Measurements from ENCODE around the gene CSN2. TPM values are rescaled to one million over a fixed set of nuclear protein-coding genes. Genes with fewer than 3 reads are reported as not detected.

Gene CSN2
- total and polyA plus RNA-seq, 2 of the 4 experiments (the other 2 are of a cell fraction): not detected

DNA sequence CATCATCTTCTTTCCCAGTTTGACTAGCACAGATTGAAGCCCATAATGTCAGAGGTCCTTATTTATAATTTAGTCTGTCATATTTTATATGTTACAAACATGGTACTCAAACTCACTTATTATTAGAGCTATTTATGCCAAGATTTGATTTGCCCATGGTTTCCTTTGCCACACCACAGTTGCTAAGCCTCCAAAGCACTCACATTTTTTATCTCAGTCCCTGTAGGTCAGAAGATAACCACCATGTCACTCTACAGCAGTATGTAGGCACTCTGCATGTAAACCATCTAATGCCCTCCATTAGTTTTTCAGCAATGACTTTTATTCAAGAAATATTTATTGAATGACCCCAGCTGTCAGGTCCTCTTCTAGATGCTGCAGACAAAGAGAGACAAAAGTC lies 37.0 kb upstream of the CSN2 start:
- no TSS peak for BruUV-seq (replicated peaks)
- Histone ChIP-seq H3K36me3 (ENCODE audit: control insufficient read depth, insufficient read depth, low read length) (no peaks in the 10 kb centered on the region), H2AK5ac (ENCODE audit: low read depth, low read length) (no peak overlapping the region), H3K9me3 (ENCODE audit: control insufficient read depth, insufficient read depth, low read length) (no peaks in the 10 kb centered on the region), H2BK15ac (ENCODE audit: low read depth, low read length) (no peak overlapping the region), H3K9me1 (ENCODE audit: insufficient read depth, low read length) (no peaks in the 10 kb centered on the region), H4K5ac (ENCODE audit: low read depth, low read length) (no peak overlapping the region), H2BK20ac (ENCODE audit: low read depth, low read length) (no peak overlapping the region), H3K23ac (ENCODE audit: low read depth, low read length) (no peak overlapping the region), H4K8ac (ENCODE audit: low read depth in 2 of 2, low read length in 2 of 2) (no peak overlapping the region), H3K18ac (ENCODE audit: low read depth, low read length) (no peak overlapping the region), H3K9ac (ENCODE audit: low read depth, low read length) (no peak overlapping the region), H2BK120ac (ENCODE audit: low read depth, low read length) (no peak overlapping the region), H2BK5ac (ENCODE audit: low read depth, low read length, poor library complexity, severe bottlenecking) (no peak overlapping the region), H4K91ac (ENCODE audit: insufficient read depth, low read depth, low read length) (no peak overlapping the region), H4K20me1 (ENCODE audit: insufficient read depth, low read length) (no peaks in the 10 kb centered on the region), H3K4me2 (ENCODE audit: low read depth, low read length) (no peak overlapping the region), H3K4me1 (ENCODE audit: control insufficient read depth, insufficient read depth, low read length) (no peaks in the 10 kb centered on the region), H3K79me1 (ENCODE audit: low read depth in 1 of 2, low read length in 2 of 2) (no peaks in the 10 kb centered on the region), H3K27me3 (ENCODE audit: control insufficient read depth, insufficient read depth, low read length) (no peaks in the 10 kb centered on the region), H3K14ac (replicated peaks; ENCODE audit: low read depth, low read length) (no peak overlapping the region), H3K56ac (ENCODE audit: extremely low read depth, insufficient read depth, low read length) (no peak overlapping the region), H2AFZ (replicated peaks; ENCODE audit: low read length, poor library complexity) (no peak overlapping the region), H3K4me3 (ENCODE audit: insufficient read depth, low read depth, low read length) (no peak overlapping the region), H2AK9ac (replicated peaks; ENCODE audit: low read depth, low read length, poor library complexity) (no peak overlapping the region), H3K27ac (ENCODE audit: insufficient read depth, low read length) (no peak overlapping the region), H3K4ac (ENCODE audit: low read depth, low read length) (no peak overlapping the region)
- intact Hi-C loops (cut with micrococcal nuclease) (no loop called here), in situ Hi-C loops (cut with MboI; ENCODE audit: low sequenced_read_pairs) (no loop called here), dilution Hi-C loops (cut with HindIII; ENCODE audit: low sequenced_read_pairs, unreplicated experiment) (no loop called here)
- no peak for ATAC-seq (ENCODE audit: low read depth)
- POLR2A ChIA-PET (ENCODE audit: unreplicated experiment): no interaction called here
- DNase-seq: no peak
- TF ChIP-seq MAFK (IDR thresholded peaks at IDR 0.05; ENCODE audit: low read depth, low read length) (no peak), FOS (IDR thresholded peaks at IDR 0.05; ENCODE audit: low read depth, low read length) (no peak), CEBPB (IDR thresholded peaks at IDR 0.05; ENCODE audit: low read depth, low read length) (no peak), CTCF (conservative IDR thresholded peaks at IDR 0.05; ENCODE audit: low read depth, low read length) (no peak), RCOR1 (IDR thresholded peaks at IDR 0.05; ENCODE audit: insufficient replicate concordance, low read length) (no peak), MXI1 (IDR thresholded peaks at IDR 0.05; ENCODE audit: borderline replicate concordance, low read depth, low read length) (no peak), RFX5 (IDR thresholded peaks at IDR 0.05; ENCODE audit: low read depth, low read length) (no peak)
- TF ChIP-seq, protein P1, sequence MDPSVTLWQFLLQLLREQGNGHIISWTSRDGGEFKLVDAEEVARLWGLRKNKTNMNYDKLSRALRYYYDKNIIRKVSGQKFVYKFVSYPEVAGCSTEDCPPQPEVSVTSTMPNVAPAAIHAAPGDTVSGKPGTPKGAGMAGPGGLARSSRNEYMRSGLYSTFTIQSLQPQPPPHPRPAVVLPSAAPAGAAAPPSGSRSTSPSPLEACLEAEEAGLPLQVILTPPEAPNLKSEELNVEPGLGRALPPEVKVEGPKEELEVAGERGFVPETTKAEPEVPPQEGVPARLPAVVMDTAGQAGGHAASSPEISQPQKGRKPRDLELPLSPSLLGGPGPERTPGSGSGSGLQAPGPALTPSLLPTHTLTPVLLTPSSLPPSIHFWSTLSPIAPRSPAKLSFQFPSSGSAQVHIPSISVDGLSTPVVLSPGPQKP (IDR thresholded peaks at IDR 0.05; ENCODE audit: borderline replicate concordance, low read depth, low read length): no peak
- CTCF ChIA-PET: no interaction called here
